GM12878 (cell line): ENCODE measurements around the gene RPL37. TPM values are rescaled to one million over a fixed set of nuclear protein-coding genes. Genes with fewer than 3 reads are reported as not detected.

ENCODE experiments used
- ASH2L ChIP-seq: fragments of 300-600, 200-600 bp; sonication (generic); IDR thresholded peaks from 2 replicates; pipeline ENCODE4 v1.6.1; 2017; ENCODE audit warnings: low read depth, mild to moderate bottlenecking, borderline replicate concordance
- BMI1 ChIP-seq: fragments of 450-650 bp; IDR thresholded peaks from 2 replicates; pipeline ENCODE4 v1.6.1; 2016; ENCODE audit warnings: mild to moderate bottlenecking, moderate library complexity, borderline replicate concordance
- CHD4 ChIP-seq: fragments of 200-600 bp; sonication (generic); IDR thresholded peaks from 2 replicates; pipeline ENCODE4 v1.6.1; 2016; ENCODE audit warnings: mild to moderate bottlenecking
- CREM ChIP-seq: IDR thresholded peaks from 2 replicates; pipeline ENCODE4 v1.6.1; 2014; ENCODE audit warnings: antibody characterized with exemption, low read depth
- DPF2 ChIP-seq: fragments of 450-650 bp; IDR thresholded peaks from 2 replicates; pipeline ENCODE4 v1.6.1; 2017; ENCODE audit warnings: mild to moderate bottlenecking
- E2F8 ChIP-seq: fragments of 450-650 bp; IDR thresholded peaks from 2 replicates; pipeline ENCODE4 v1.6.1; 2018; ENCODE audit warnings: mild to moderate bottlenecking, low read depth, moderate library complexity; ENCODE audit not compliant: partially characterized antibody
- KLF5 ChIP-seq: fragments of 450-650 bp; IDR thresholded peaks from 2 replicates; pipeline ENCODE4 v1.6.1; 2014; ENCODE audit warnings: mild to moderate bottlenecking; ENCODE audit not compliant: partially characterized antibody
- MXI1 ChIP-seq: fragments of 150-350 bp; IDR thresholded peaks from 2 replicates; pipeline ENCODE4 v1.6.1; 2011; ENCODE audit warnings: low read depth, mild to moderate bottlenecking, inconsistent platforms, low read length, improper control_type of control experiment
- RELB ChIP-seq: fragments of 450-650 bp; IDR thresholded peaks from 2 replicates; pipeline ENCODE4 v1.6.1; 2017; ENCODE audit warnings: low read depth, mild to moderate bottlenecking, moderate library complexity
- SMAD5 ChIP-seq: IDR thresholded peaks from 2 replicates; pipeline ENCODE4 v1.6.1; 2016; ENCODE audit warnings: antibody characterized with exemption, low read depth
- TAF1 ChIP-seq: IDR thresholded peaks from 2 replicates; pipeline ENCODE4 v1.6.1; 2011; ENCODE audit warnings: mild to moderate bottlenecking, low read depth, low read length, borderline replicate concordance
- USF2 ChIP-seq: IDR thresholded peaks from 2 replicates; pipeline ENCODE4 v1.6.1; 2011; ENCODE audit warnings: low read depth, low read length, improper control_type of control experiment, borderline replicate concordance
- ZBED1 ChIP-seq: IDR thresholded peaks from 2 replicates; pipeline ENCODE4 v1.6.1; 2016; ENCODE audit warnings: borderline replicate concordance
- ZNF24 ChIP-seq: fragments of 450-650 bp; IDR thresholded peaks from 2 replicates; pipeline ENCODE4 v1.6.1; 2017; ENCODE audit warnings: antibody characterized with exemption, mild to moderate bottlenecking
- polyA plus RNA-seq, 11 experiments: library from polyadenylated mRNA; depleted of rRNA in 4 of 11; unstranded in 6 of 11; stranded (reverse) in 5 of 11; fragments of >200 nt; fragmentation: Nextera tagmentation in 4 of 11; fragmentation: Illumina TruSeq in 1 of 11; extraction: Ambion mirVana in 4 of 11; extraction: Trizol in 1 of 11; gene quantifications; 1 replicate in 1 of 11; 2 replicates in 10 of 11; pipeline versions ENCODE4 v1.2.1 to v1.2.3, GENCODE V29; 2011 to 2016; ENCODE audit warnings: inconsistent platforms in 2 of 11, missing spikeins in 2 of 11, low read depth in 1 of 11
- total RNA-seq, 4 experiments: library from RNA; depleted of rRNA in 3 of 4; stranded (reverse); fragments of >200 nt in 3 of 4; fragmentation: Illumina TruSeq in 1 of 4; extraction: Trizol in 1 of 4; gene quantifications; 2 replicates each; pipeline versions ENCODE4 v1.2.1 to v1.2.3, GENCODE V29; 2013 to 2021
- TF ChIP-seq, protein P1 (sequence below): IDR thresholded peaks from 2 replicates; pipeline ENCODE4 v1.6.1; 2012; ENCODE audit warnings: low read depth, low read length, improper control_type of control experiment
- TF ChIP-seq, protein P2 (sequence below): fragments of 450-650 bp; IDR thresholded peaks from 2 replicates; pipeline ENCODE4 v1.6.1; 2014; ENCODE audit warnings: mild to moderate bottlenecking

Gene RPL37
- total and polyA plus RNA-seq, 10 of the 15 experiments (the other 5 are each of a cell fraction or from before 2014, with no cell fraction given) = 1,697 to 6,216 (median 3,013) TPM

GRCh38 chr5:40781843-40782409 lies 53.1 kb downstream of the RPL37 start (continued):
- TF ChIP-seq E2F8 (no peak), USF2 (no peak), BMI1 (no peak), ZBED1 (no peak), CREM (no peak), CHD4 (no peak), RELB (no peak), MXI1 (no peak), KLF5 (no peak), SMAD5 (no peak), ASH2L (no peak), DPF2 (no peak), TAF1 (no peak), ZNF24 (no peak)
- TF ChIP-seq, protein P1, sequence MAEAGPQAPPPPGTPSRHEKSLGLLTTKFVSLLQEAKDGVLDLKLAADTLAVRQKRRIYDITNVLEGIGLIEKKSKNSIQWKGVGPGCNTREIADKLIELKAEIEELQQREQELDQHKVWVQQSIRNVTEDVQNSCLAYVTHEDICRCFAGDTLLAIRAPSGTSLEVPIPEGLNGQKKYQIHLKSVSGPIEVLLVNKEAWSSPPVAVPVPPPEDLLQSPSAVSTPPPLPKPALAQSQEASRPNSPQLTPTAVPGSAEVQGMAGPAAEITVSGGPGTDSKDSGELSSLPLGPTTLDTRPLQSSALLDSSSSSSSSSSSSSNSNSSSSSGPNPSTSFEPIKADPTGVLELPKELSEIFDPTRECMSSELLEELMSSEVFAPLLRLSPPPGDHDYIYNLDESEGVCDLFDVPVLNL = no peak
- TF ChIP-seq, protein P2, sequence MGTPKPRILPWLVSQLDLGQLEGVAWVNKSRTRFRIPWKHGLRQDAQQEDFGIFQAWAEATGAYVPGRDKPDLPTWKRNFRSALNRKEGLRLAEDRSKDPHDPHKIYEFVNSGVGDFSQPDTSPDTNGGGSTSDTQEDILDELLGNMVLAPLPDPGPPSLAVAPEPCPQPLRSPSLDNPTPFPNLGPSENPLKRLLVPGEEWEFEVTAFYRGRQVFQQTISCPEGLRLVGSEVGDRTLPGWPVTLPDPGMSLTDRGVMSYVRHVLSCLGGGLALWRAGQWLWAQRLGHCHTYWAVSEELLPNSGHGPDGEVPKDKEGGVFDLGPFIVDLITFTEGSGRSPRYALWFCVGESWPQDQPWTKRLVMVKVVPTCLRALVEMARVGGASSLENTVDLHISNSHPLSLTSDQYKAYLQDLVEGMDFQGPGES = no peak
- TF ChIP-seq, all 136 proteins: peak for 0
